Panc1 (cell line): Measurements from ENCODE around the gene PRCC. TPM values are rescaled to one million over a fixed set of nuclear protein-coding genes. Genes with fewer than 3 reads are reported as not detected.

ENCODE experiments used
- ATAC-seq: fragments of 200-7000 bp; cut with Tn5 transposase; 2 replicates; pipeline ENCODE4 v1.9.1; 2020; ENCODE audit warnings: mild to moderate bottlenecking, moderate library complexity
- Bru-seq: library from RNA; stranded (reverse); fragments of 400-500 nt; gene quantifications from one replicate; lab custom pipeline; 2021; lab: Mats Ljungman, UMichigan
- BruChase-seq, 2 experiments: library from RNA; stranded (reverse); fragments of 400-500 nt; gene quantifications; one replicate each; lab custom pipeline; 2021; lab: Mats Ljungman, UMichigan
- BruUV-seq: library from RNA; stranded (reverse); fragments of 400-500 nt; replicated peaks from 2 replicates; lab custom pipeline; 2021; lab: Mats Ljungman, UMichigan
- CTCF ChIA-PET: fragments of 300-600 bp; sonication (Branson Sonifier 250); formaldehyde crosslinking; loops from one replicate; lab custom pipeline; 2022; ENCODE audit warnings: antibody characterized with exemption; lab: Charles Lee
- POLR2A ChIA-PET: fragments of 300-600 bp; sonication (Branson Sonifier 250); formaldehyde crosslinking; loops from one replicate; lab custom pipeline; 2022; ENCODE audit warnings: antibody characterized with exemption; lab: Charles Lee
- DNase-seq: peaks from one replicate; pipeline ENCODE4 v3.0.0-alpha.2; 2010; ENCODE audit warnings: low read depth, low spot score
- H3K27ac ChIP-seq: 2 replicates; pipeline ENCODE4 v1.5.1; 2011; ENCODE audit warnings: mild to moderate bottlenecking, low read length, inconsistent platforms
- H3K27me3 ChIP-seq: fragments of 200-500 bp; sonication (Bioruptor generic); 2 replicates; pipeline ENCODE4 v1.6.0; 2014; ENCODE audit warnings: low read length, inconsistent platforms; ENCODE audit not compliant: control insufficient read depth, insufficient read depth
- H3K36me3 ChIP-seq: fragments of 200-500 bp; sonication (Bioruptor generic); 2 replicates; pipeline ENCODE4 v1.5.1; 2014; ENCODE audit warnings: inconsistent platforms, mild to moderate bottlenecking, low read length, moderate library complexity; ENCODE audit not compliant: control insufficient read depth, insufficient read depth
- H3K4me1 ChIP-seq: 2 replicates; pipeline ENCODE4 v1.5.1; 2011; ENCODE audit warnings: inconsistent platforms, mild to moderate bottlenecking, low read length, moderate library complexity; ENCODE audit not compliant: control insufficient read depth, insufficient read depth
- H3K4me3 ChIP-seq, 2 experiments: 2 replicates each; pipeline ENCODE4 v1.5.1; 2011 to 2012; ENCODE audit warnings: low read depth in 2 of 2, low read length in 2 of 2, mild to moderate bottlenecking in 2 of 2, inconsistent platforms in 1 of 2, moderate library complexity in 1 of 2
- H3K9me3 ChIP-seq: fragments of 200-500 bp; sonication (Bioruptor generic); 2 replicates; pipeline ENCODE4 v1.5.1; 2014; ENCODE audit warnings: low read depth, mild to moderate bottlenecking, inconsistent platforms, low read length, moderate library complexity; ENCODE audit not compliant: control insufficient read depth, insufficient read depth
- CTCF ChIP-seq: fragments of 450-650 bp; IDR thresholded peaks from 2 replicates; pipeline ENCODE4 v1.5.1; 2017; ENCODE audit warnings: mild to moderate bottlenecking
- POLR2AphosphoS5 ChIP-seq: IDR thresholded peaks from 2 replicates; pipeline ENCODE4 v1.6.1; 2012; ENCODE audit warnings: mild to moderate bottlenecking, low read depth, low read length, moderate library complexity
- REST ChIP-seq, 2 experiments: IDR thresholded peaks; 2 replicates each; pipeline ENCODE4 v1.6.1; 2011 to 2012; ENCODE audit warnings: low read depth in 2 of 2, control low read depth in 1 of 2, low read length in 1 of 2, mild to moderate bottlenecking in 1 of 2, moderate library complexity in 1 of 2; ENCODE audit not compliant: insufficient read depth in 1 of 2
- SIN3A ChIP-seq: IDR thresholded peaks from 2 replicates; pipeline ENCODE4 v1.6.1; 2012; ENCODE audit warnings: low read depth, mild to moderate bottlenecking, low read length, moderate library complexity, borderline replicate concordance; ENCODE audit not compliant: insufficient read depth
- TCF7L2 ChIP-seq: IDR thresholded peaks from 2 replicates; pipeline ENCODE4 v1.6.1; 2011; ENCODE audit warnings: mild to moderate bottlenecking, low read depth, low read length, inconsistent platforms
- in situ Hi-C: cut with HindIII; loops from 2 replicates; pipeline ENCODE4 v1.10.0; 2016; ENCODE audit warnings: low sequenced_read_pairs, low pct_unique_long_range_greater_than_20kb
- intact Hi-C: fragments of 100-400 bp; cut with micrococcal nuclease; formaldehyde crosslinking; loops from one replicate; pipeline ENCODE4 v1.10.0; 2022; ENCODE audit not compliant: unreplicated experiment
- long read RNA-seq: library from polyadenylated mRNA; unstranded; transcript quantifications from one replicate; pipeline ENCODE4 v2.0.0, GENCODE V29; 2021; ENCODE audit not compliant: unreplicated experiment
- polyA plus RNA-seq: library from polyadenylated mRNA; unstranded; fragments of >200 nt; gene quantifications from one replicate; pipeline ENCODE4 v1.2.1, GENCODE V29; 2012; ENCODE audit warnings: missing spikeins; ENCODE audit not compliant: insufficient read length
- total RNA-seq: library from RNA; stranded (reverse); gene quantifications from one replicate; pipeline ENCODE4 v1.2.1, GENCODE V29; 2021; ENCODE audit not compliant: unreplicated experiment

PRCC gene
- total RNA-seq = 78.5 TPM
- 61.8 TPM for polyA plus RNA-seq
- percentile 89 among the genes with signal in this experiment for Bru-seq, nascent RNA
- percentile 87 among the genes with signal in this experiment for BruChase-seq, experiment 1, labeled RNA remaining after a 2-hour chase
- percentile 89 among the genes with signal in this experiment for BruChase-seq, experiment 2, labeled RNA remaining after a 6-hour chase
- long read RNA-seq, transcript PRCC-201 (7 exons, 2,105 nt) = major isoform, 75 of 104 reads
- long read RNA-seq, partial matches to known transcripts = 22 of 104 reads
- long read RNA-seq, other reads (novel, unspliced or antisense) = 7 of 104 reads

- peak; percentile 51 for TF ChIP-seq POLR2AphosphoS5
- no peak for TF ChIP-seq CTCF
- TF ChIP-seq TCF7L2 = no peak
- peak; percentile 88; the same call in 1 of the 2 replicates for TF ChIP-seq SIN3A
- Histone ChIP-seq H3K4me1 (peaks cover 23% of the 10 kb centered on the region), H3K27me3 (no peaks in the 10 kb centered on the region), H3K36me3 (peaks cover 10% of the 10 kb centered on the region), H3K27ac (peak within 1 kb of the TSS; percentile 99), H3K4me3 (peak within 1 kb of the TSS; percentile 98 to 99), H3K9me3 (no peaks in the 10 kb centered on the region)
- ChIA-PET CTCF (interaction anchor here (1.0 kb wide), 1 partner anchor 122 kb away, joined by 3 read pairs; no protein-coding TSS in a partner anchor), POLR2A (interaction anchor here (0.5 to 1.0 kb wide), 6 partner anchors 9 to 101 kb away, joined by 3 to 6 read pairs (median 3); partner anchors contain the start of gene MRPL24)
- TSS peak; percentile 74 for BruUV-seq
- DNase-seq (peak; percentile 100), ATAC-seq (peak; percentile 97)
- in situ Hi-C loops (no loop called here), intact Hi-C loops (no loop called here)
These were observed at the start of gene PRCC for GRCh38 chr1:156767101-156767878. Gene PRCC (plus strand): TSS chr1:156767535. CDS start chr1:156767772, 237 bp downstream.

- ChIA-PET CTCF (interaction anchor here (1.0 to 1.9 kb wide), 3 partner anchors 16 to 32 kb away, joined by 5 to 13 read pairs (median 10); partner anchors contain the start of gene CRABP2), POLR2A (no interaction called here)
- DNase-seq (no peak), ATAC-seq (no peak)
- in situ Hi-C loops (no loop called here), intact Hi-C loops (no loop called here)
- BruUV-seq = no TSS peak
- Histone ChIP-seq H3K27me3 (no peaks in the 10 kb centered on the region), H3K4me3 (no peak overlapping the region), H3K36me3 (peaks cover 17% of the 10 kb centered on the region), H3K9me3 (no peaks in the 10 kb centered on the region), H3K4me1 (peaks cover 23% of the 10 kb centered on the region), H3K27ac (peak overlapping the region; percentile 60)
- TF ChIP-seq SIN3A (no peak), REST (IDR thresholded peaks at IDR 0.05; ENCODE audit: insufficient read depth in 1 of 2, low read depth in 2 of 2, low read length in 1 of 2) (no peak), CTCF (no peak), TCF7L2 (no peak), POLR2AphosphoS5 (no peak)
These were observed 46.2 kb upstream of the PRCC start for GRCh38 chr1:156721131-156721530.
